Measurements from ENCODE around the gene DHDDS. TPM values are rescaled to one million over a fixed set of nuclear protein-coding genes. Genes with fewer than 3 reads are reported as not detected.

DHDDS gene
- total RNA-seq (2022; extraction: Qiagen RNA extraction), result 22.1 to 26.1 TPM (median 23.0 TPM) in 5 replicates

GRCh38 chr1:26431979-26432695 lies at the start of gene DHDDS:
Gene DHDDS, plus strand, starts transcription at chr1:26432321. Its CDS starts 625 bp downstream, at chr1:26432946.

GRCh38 chr1:26410706-26411623 lies 21.2 kb upstream of the DHDDS start, which contains the start of gene LIN28A:
Gene LIN28A, plus strand, starts transcription at chr1:26410817. Its CDS starts 75 bp downstream, at chr1:26410892.

GRCh38 chr1:26472320-26472900 lies 40.3 kb downstream of the DHDDS start, which contains the start of gene HMGN2:
Gene HMGN2, plus strand, starts transcription at chr1:26472440. Its CDS starts 173 bp downstream, at chr1:26472613.

Other genes starting within 250 kb of the DHDDS start
- gene CATSPER4, start 241.7 kb upstream of the DHDDS start, total RNA-seq (2022; extraction: Qiagen RNA extraction), result not detected in 5 replicates
- 10.7 to 12.9 TPM (median 12.3 TPM) in 5 replicates for gene CEP85, start 198.1 kb upstream of the DHDDS start, total RNA-seq (2022; extraction: Qiagen RNA extraction)
- 113 to 153 TPM (median 142 TPM) in 5 replicates for gene SH3BGRL3, start 152.2 kb upstream of the DHDDS start, total RNA-seq (2022; extraction: Qiagen RNA extraction)
- 9.7 to 14.8 TPM (median 13.5 TPM) in 5 replicates for gene UBXN11, start 125.7 kb upstream of the DHDDS start, total RNA-seq (2022; extraction: Qiagen RNA extraction)
- gene CD52, start 114.4 kb upstream of the DHDDS start, total RNA-seq (2022; extraction: Qiagen RNA extraction), result 0.38 TPM in 1 of 5 replicates, not detected in the others
- 1.1 to 2.1 TPM (median 1.5 TPM) in 5 replicates for gene CRYBG2, start 78.2 kb upstream of the DHDDS start, total RNA-seq (2022; extraction: Qiagen RNA extraction)
- not detected in 5 replicates for gene ZNF683, start 59.6 kb upstream of the DHDDS start, total RNA-seq (2022; extraction: Qiagen RNA extraction)
- gene LIN28A, start 21.5 kb upstream of the DHDDS start, total RNA-seq (2022; extraction: Qiagen RNA extraction), result not detected in 5 replicates
- gene HMGN2, start 40.1 kb downstream of the DHDDS start, total RNA-seq (2022; extraction: Qiagen RNA extraction), result 304 to 392 TPM (median 323 TPM) in 5 replicates
- 12.4 to 17.8 TPM (median 17.3 TPM) in 5 replicates for gene RPS6KA1, start 97.4 kb downstream of the DHDDS start, total RNA-seq (2022; extraction: Qiagen RNA extraction)

All from A549 treated with dexamethasone at 1 μM for 4 hours (cell line).